SKM-1 (cell line): Measurements from ENCODE around the gene ADRA2C.
"Not testable (repeated sequence)": the region's sequence is repeated elsewhere in the genome, so short reads cannot be mapped to it uniquely, and the experiment has no call there.

Source experiments
- DNase-seq: peaks from one replicate; lab custom pipeline; 2025; ENCODE audit not compliant: unreplicated experiment; lab: John Stamatoyannopoulos, UW

Gene ADRA2C

GRCh38 chr4:3810796-3811485 is 44.8 kb downstream of the ADRA2C start:
- no peak for DNase-seq

GRCh38 chr4:3811621-3812020 is 45.4 kb downstream of the ADRA2C start:
- DNase-seq = no peak

- DNase-seq = no peak
Observed at GRCh38 chr4:3812211-3812934, 46.2 kb downstream of the ADRA2C start.

- no peak for DNase-seq
Observed at GRCh38 chr4:3813151-3814052, 47.2 kb downstream of the ADRA2C start.

GRCh38 chr4:3814053-3814570 is 47.9 kb downstream of the ADRA2C start:
- no peak for DNase-seq

- not testable (repeated sequence) for DNase-seq
Observed at GRCh38 chr4:3814838-3815237, 48.7 kb downstream of the ADRA2C start.

GRCh38 chr4:3816256-3816825 is 50.2 kb downstream of the ADRA2C start:
- no peak for DNase-seq

GRCh38 chr4:3816983-3817960 is 51.1 kb downstream of the ADRA2C start:
- DNase-seq = no peak
